ENCODE measurements around the gene RNPC3.
"Not testable (repeated sequence)": the region's sequence is repeated elsewhere in the genome, so short reads cannot be mapped to it uniquely, and the experiment has no call there.

RNPC3 gene

GRCh38 chr1:103583887-103584286 is 58.4 kb downstream of the RNPC3 start:
- TF ChIP-seq CTCF (IDR thresholded peaks at IDR 0.05; ENCODE audit: low read depth, low read length) = no peak
- Histone ChIP-seq H3K9me3 (no peaks in the 10 kb centered on the region), H3K4me1 (no peaks in the 10 kb centered on the region), H3K4me3 (ENCODE audit: low read depth, low read length) (no peak overlapping the region), H3K36me3 (no peaks in the 10 kb centered on the region), H3K27me3 (no peaks in the 10 kb centered on the region)
- DNase-seq = no peak

- no peaks in the 10 kb centered on the region for H3K36me3 ChIP-seq
- no peak for TF ChIP-seq CTCF (IDR thresholded peaks at IDR 0.05; ENCODE audit: low read depth, low read length)
- no peaks in the 10 kb centered on the region for H3K4me1 ChIP-seq
- DNase-seq = no peak
- H3K4me3 ChIP-seq (ENCODE audit: low read depth, low read length) = no peak overlapping the region
- no peaks in the 10 kb centered on the region for H3K9me3 ChIP-seq
- H3K27me3 ChIP-seq = no peaks in the 10 kb centered on the region
Measured at GRCh38 chr1:103584537-103584936, 59.0 kb downstream of the RNPC3 start.

- not testable (repeated sequence) for H3K36me3 ChIP-seq; H3K4me3 ChIP-seq (ENCODE audit: low read depth, low read length); H3K27me3 ChIP-seq; H3K4me1 ChIP-seq; H3K9me3 ChIP-seq; DNase-seq
Measured at GRCh38 chr1:103602740-103603139, 77.2 kb downstream of the RNPC3 start.
